Epidermal melanocyte (primary cell): ENCODE measurements around the gene FNDC11.
"Not testable (repeated sequence)": the region's sequence is repeated elsewhere in the genome, so short reads cannot be mapped to it uniquely, and the experiment has no call there.

Experiments used
- DNase-seq: peaks from one replicate; pipeline ENCODE4 v3.0.0; 2011; ENCODE audit warnings: low spot score; ENCODE audit not compliant: insufficient read length

Gene FNDC11

DNA sequence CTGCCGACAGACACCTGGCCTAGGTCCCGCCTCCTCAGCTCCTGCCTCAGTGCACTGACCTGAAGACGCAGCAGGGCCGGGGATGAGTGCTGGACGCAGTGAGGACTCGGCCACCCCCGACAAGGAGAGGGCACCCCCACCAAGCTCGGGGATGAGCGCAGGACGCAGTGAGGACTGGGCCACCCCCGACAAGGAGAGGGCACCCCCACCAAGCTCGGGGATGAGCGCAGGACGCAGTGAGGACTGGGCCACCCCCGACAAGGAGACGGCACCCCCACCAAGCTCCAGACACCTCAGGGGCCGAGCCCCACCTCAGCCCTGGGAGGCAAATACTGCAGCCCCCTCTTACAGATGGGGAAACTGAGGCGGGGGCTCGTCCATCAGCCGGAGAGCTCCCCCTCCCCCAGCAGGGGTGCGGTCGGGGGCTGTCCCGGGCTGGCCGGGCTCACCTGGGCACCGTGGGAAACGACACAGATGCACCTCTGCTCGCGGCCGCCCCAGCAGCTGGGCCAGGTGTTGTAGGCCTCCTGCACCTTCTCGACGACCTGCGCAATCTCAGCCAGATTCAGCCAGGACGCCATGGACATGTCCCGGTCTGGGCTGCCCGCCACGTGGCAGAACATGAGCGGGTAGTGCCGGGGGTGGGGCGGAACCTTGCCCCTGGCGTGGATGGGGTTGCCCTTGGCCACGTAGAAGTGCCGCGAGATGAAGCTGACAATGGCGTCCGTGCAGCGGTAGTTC, 12.6 kb downstream of the FNDC11 start:
- no peak for DNase-seq

DNA sequence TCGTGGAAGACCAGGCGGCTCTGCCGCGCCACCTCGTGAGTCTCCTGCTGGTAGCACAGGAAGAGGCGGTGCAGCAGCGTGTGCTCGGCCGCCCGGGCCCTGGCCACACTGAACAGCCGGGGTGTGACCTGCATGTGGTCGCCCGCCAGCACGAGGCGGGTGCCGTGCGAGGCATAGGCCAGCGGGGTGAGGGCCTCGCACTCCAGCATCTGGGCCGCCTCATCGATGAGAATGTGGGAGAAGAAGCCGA, 13.1 kb downstream of the FNDC11 start:
- DNase-seq: no peak

DNA sequence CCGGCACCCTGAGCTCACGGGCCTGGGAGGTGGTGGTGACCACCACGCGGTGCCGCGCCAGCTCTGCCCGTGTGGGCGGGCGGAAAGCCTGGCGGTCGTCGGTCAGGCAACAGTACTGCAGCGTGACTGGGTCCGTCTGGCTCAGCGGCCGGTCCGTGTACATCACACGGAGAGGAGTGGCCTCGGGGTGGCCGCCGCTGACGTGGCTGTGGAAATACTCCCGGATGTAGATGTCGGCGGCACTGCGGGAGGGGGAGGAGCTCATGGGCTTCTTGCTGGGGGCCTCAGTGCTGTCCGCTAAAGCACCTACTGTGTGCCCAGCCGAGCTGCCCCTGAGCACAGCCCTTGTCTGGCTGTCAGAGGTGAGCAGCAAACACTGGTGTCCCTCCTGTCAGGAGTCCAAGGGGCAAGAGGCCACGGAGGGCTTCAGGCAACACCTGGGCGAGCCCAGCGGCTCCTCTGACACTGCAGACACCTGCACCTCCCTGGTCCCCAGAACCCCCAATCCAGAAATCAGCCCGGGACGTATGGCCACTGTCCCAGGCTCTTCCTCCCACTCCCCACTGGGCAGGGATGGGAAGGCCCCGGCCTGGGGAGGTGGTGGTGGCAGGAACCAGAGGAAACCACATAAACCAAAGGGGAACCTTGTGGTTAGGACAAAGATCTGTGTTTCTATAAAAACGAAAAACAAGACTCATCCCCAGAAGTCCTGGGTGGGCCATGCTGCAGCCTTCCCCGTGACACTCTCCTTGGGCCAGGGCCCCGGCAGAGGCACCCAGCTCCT, 13.6 kb downstream of the FNDC11 start:
- DNase-seq: no peak

DNA sequence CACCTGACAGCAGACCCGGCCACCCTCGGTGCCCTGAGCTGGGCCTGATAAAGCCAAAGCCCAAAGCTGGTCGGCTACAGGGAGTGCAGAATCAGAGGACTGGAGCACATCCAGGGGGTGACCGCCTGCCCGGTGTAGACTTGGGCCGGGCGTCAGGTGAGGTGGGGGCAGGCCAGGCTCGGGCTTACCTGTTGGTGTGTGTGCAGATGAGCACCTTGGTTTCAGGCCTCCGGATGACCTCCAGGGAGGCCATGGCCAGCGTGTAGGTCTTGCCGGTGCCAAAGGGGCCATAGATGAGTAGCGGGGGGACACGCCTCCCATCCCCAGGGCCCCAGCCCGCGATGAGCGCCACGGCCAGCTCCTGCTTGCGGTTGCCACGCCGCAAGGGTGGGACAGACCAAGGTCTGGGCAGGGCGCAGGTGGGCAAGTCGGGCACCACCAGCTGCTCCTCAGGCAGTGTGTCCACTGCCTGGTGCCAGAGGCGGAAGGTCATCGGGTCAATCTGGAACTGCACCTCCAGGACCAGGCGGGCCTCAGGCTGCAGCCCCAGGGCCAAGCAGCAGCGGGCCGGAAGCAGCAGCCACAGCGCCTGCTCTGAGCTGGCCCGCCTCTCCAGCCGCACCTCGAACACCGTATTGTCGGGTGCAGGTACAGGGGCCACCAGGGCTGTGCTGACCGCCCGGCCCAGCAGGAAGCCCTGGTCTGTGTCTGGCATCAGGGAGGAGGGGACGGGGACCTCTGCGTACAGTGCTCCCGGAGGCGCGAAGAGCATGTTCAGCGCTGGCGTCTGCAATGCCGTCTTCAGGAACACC, 14.4 kb downstream of the FNDC11 start:
- DNase-seq: no peak

DNA sequence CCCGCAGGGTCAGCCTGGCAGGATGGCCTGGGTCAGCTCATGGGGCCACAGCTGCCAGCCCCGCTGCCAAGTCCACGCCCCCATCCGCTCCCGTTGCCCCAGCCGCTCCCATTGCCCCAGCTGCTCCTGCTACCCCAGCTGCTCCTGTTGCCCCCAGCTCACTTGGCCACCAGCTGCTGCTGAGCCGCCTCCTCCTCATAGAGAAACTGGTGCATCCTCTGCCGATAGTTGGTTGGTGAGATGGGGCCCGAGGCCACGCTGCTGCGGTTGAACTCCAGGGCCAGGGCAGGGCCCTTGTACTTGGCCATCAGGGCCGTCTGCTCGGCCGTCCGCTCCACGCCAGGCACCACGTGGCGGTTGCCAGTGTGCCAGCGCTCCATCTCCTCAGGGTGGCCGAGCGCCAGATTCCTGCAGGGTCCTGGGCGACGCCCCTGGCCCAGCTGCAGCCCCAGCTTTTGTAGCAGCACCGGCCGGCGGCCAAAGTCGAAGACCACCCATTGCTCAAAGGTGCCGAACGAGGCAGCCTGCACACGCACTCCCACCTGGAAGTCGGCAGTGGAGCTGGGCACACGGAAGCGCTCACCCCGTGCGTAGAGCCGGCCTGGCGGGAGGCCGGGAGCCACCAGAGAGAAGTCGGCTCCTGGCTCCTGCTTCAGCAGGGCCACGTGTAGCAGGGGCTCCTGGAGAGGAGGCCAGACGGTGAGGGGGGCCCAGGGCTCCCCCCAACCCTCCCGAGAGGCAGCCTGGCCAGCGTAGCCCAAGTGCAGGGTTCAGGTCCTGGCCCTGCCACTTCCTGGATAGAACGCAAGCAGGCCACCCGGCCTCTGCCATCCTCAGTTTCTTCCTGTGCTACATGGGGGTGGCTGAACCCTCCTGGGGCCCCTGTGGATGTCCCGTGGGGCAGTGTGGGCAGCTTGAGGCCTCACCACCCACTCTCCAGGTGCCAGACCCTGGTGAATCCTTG, 15.3 kb downstream of the FNDC11 start:
- DNase-seq: no peak

DNA sequence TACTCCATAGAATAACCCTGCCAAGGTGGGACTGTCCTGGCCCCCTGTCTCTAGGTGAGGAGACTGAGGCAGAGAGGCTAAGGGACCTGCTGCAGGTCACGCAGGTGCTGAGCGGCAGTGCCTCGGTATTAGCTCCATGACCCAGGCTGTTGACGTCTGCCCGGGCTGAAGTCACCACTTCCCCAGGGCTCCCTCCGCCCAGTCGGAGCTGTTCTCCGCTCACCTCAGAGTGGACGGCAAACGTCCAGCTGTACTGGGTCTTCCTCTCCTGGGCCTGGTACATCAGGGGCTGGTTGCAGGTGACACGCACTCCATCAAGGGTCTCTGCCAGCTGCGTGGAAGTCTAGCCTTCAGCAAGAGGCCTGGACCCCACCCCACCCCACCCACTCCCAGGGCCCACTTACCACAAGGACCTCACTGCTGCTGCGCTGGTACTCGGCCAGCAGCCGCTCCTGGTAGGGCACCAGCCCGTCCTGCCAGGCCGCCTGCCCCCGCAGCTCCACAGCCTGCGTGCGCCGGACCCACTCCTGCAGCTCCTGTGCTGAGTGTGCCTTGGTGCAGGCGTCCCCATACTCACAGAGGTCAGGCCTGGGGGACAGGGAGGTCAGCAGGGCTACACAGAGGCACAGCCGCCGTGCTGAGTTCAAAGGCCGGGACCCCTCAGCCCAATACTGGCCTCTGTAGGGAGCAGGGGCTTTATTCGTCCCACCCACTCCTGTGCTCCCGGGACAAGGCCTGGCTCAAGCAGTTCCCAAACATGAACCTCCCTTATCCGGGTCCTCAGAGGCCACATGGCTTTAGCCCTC, 16.5 kb downstream of the FNDC11 start:
- DNase-seq: no peak

DNA sequence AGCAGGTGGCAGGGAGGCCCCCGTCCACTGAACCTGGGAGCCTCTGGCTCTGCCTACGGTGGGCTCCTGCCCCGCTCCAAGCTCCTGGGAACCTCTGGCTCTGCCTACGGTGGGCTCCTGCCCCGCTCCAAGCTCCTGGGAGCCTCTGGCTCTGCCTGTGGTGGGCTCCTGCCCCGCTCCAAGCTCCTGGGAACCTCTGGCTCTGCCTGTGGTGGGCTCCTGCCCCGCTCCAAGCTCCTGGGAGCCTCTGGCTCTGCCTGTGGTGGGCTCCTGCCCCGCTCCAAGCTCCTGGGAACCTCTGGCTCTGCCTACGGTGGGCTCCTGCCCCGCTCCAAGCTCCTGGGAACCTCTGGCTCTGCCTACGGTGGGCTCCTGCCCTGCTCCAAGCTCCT, 17.1 kb downstream of the FNDC11 start:
- DNase-seq: not testable (repeated sequence)

DNA sequence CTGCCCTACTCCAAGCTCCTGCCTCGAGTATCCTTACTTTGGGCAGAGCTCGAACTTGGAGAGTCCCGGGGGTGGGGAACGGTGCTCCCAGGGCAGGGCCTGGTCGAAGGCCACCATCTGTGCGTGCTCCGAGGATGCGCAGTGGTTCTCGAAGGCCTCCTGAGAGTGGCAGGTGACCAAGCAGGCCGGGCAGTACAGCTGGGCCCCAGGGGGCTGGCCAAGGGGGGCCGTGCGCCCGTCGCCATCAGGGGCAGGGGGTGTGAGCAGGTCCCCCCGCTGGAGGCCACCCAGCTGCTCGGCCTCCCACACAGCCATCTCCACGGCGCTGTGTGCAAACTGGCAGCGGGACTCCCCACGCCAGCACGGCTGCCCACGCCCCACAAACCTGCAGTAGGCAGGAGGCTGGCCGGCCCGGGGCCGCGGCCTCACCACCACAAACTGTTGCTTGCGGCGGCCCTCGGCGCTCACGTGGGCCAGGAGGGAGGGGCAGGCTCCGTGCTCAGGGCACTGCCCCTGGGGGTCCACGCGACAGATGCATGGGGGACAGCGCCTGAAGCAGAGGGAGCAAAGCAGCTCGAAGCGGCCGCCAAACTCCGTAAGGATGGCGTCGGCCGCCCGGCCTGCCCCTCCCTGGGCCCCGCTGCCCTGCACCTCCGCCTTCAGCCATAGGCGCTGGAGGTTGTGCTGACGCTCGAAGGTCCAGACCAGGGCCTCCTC, 18.3 kb downstream of the FNDC11 start:
- no peak for DNase-seq

DNA sequence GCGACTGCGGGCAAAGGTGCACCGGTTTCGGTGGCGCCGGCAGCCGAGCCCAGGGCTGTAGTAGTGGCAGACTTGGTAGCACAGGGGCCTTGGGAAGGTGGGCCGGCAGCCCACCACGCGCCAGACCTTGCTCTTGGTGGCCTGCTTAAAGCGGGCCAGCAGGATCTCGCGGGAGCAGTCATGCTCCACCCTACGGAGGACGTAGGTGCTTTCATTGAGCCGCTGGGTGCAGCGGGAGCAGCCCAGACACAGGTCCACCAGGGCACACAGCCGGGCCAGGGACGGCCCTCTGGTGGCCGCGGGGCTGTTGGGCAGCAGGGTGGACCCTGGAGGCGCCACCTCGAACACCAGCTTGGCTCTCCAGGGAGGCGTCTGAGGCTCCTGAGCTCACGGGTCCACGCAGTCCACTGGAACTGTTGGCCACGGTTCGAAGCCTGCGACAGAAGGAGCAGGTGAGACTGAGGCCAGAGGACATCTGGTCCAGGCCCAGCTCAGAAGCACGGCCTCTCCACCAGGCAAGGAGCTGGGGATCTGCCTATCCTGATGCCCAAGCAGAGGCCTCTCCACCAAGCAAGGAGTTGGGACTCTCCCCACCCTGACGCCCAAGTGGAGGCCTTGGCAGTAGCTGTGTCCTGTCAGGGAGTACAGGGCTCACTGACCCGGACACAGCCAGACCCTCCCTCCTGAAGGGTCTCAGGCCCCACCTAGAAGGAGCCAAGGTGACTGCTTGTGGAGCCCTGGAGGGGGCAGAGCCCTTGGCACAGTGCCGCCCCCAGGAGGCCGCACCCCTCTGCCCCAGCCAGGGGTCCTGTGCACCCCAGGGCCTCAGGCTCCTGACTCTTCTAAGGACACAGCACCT, 19.1 kb downstream of the FNDC11 start:
- DNase-seq: no peak

DNA sequence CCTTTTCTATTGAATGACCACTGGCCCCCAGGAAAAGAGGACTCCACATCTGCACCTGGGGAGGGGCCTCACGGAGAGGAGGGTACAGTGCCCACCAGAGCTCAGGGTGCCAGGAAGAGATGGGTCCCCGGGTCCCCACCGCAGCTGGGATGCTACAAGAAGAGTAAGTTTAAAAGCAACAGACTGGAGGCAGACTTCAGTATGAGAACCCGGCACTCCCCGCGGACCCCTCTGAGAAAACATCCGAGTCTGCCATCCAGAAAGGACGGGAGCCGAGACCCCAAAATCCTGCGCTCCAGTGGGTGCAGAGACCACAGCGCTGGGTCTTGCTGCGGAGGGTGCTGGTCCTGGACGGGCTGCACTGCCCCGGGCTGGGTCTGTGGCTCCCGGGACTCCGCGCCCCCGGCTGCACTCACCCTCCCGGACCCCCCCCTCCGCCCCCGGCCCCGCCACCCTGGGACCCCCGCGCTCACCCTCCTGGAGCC, 19.7 kb downstream of the FNDC11 start:
- no peak for DNase-seq

DNA sequence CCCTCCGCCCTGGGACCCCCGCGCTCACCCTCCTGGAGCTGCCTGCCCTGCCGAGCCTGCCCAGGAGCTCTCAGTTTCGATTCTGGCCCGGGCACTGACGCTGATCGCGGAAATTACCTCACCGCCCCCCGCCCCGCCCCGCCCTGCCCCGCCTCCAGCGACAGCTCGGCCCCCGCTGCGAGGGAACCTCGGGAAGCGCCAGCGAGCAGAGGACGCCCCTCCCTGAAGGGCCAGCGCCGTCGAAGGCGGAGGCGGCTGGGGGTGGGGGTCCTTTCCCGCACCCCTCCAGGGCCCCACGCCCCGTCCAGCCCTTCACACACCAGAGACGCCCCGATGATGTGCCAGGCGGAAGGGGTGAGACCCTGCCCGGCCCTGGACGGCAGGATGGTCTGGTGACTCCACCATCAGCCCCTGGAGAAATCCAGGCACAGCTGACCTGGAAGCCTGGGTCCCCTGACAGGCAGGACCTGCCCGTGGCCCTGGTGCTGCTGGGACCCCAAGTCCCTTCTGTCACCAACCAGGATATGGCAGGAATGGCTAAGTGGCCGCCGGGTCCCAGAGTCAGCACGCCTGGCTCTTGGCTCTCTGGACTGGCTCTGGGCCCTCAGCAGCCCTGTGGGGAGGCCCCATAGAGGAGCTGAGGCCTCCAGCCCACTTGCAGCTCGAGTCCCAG, 20.3 kb downstream of the FNDC11 start, which contains the start of gene HELZ2:
Gene HELZ2, minus strand, starts transcription at position 84 of the 673 bp plus-strand sequence. CDS start 1,854 bp downstream, outside the sequence.
- peak; percentile 78 for DNase-seq

DNA sequence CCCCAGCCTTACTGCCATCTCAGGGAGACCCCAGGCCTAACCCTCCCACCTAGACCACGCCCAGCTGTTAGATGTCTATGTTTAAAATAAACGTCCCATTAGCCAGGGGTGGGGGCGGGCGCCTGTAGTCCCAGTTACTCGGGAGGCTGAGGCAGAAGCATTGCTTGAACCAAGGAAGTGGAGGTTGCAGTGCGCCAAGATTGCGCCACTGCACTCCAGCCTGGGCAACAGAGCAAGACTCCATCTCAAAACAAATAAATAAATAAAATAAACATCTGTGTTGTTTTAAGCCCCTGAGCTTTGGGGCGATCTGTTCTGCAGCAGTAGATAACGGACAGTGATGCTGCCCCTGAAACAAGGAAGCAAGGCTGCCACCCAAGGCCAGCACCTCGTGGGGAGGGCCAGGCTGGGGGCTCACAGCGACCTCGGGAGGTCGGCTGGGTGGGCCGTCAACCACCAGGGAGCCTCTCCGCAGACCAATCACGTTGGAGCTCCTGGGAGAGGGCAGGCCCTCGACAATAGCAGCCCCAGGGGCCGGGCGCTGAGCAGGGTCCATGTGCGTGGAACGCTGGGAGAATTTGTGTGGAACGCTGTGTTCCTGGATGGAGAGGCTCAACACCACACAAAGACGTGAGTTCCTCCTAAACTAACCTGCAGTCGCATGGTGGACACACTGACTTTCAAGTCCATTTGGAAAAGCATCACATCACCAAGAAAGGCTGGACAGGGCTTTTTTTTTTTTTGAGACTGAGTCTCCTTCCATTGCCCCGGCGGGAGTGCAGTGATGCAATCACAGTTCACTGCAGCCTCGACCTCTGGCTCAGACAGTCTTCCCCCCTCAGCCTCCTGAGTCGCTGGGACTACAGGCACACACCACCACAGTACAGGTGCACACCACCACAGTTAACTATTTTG, 21.1 kb downstream of the FNDC11 start:
- DNase-seq: no peak

DNA sequence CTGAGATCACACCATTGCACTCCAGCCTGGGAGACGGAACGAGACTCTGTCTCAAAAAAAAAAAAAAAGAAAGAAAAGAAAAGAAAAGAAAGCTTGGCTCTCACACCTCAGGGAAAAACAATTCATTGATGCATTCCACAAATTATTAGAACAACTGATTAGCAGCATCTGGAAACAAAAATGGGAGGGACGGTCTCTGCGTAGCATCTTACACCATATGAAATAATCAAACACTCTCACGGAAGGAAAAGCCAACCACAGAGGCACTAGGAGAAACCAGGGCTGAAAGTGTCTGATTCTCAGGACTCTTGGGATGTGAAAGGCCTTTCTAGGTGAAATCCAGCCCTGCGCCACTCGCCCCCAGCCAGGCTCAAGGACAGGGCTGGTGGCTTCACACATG, 22.4 kb downstream of the FNDC11 start:
- DNase-seq: no peak

DNA sequence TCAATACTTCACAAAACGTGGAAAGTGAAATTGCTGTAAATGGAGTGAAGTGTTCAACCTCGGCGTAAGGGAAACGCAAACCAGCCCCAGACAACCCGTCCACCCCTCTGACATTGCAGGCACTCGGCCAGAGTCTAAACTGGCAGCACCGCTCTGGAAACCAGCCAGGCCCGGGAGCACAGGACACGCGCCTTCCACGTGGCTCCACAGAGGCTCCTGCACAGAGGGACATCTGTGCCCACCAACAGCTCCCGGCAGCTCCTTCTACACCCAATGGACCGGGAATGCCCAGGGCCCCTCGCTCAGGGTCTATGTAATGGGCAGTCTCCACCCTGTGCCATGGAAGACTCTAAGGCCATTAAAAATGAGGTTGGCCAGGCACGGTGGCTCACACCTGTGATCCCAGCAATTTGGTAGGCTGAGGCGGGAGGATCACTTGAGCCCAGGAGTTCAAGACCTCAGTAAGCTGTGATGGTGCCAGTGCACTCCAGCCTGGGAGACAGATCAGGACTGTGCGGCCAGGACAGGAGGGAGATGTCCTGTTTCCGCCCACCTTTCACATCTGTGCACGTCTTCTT, 23.4 kb downstream of the FNDC11 start:
- no peak for DNase-seq

DNA sequence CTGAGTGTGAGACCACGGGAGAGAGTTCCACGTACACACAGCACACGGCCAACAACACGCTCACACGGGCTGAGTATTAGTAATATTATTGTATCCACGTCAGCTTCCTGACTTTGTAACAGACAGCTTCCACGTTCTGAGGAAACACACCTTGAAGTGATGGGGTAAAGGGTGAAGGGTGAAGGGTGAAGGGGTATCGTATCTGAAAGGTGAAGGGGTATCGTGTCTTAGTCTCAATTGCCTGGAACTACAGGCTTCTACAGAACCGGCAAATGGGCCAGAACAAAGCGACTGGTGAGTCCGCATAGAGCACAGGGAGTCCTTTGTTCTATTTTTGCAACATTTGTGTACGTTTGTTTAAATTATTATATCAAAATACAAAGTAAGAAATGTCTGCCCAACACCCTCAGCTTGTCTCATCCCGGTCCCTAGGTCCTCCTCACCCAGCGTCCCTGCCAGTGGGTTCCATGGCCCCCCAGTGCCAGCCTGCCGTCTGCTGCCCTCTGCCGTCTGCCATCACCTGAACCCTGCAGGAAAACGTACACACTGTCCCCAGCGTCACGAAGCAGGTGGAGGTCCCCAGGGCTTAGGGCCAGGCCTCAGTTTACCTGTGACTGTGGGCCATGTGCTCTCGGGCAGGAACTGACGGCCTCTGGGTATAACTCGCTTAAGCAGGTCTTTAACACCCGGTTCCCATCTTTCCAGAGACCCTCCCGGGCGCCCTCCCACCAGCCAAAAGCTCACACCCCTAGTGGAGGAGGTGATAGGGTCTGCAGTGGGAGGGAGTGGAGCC, 24.5 kb downstream of the FNDC11 start:
- DNase-seq: no peak
